ENCODE results near the gene ZBTB20.

Gene ZBTB20

GRCh38 chr3:114609973-114610630, 537.0 kb downstream of the ZBTB20 start:
- no peak for DNase-seq

GRCh38 chr3:114608293-114608692, 538.8 kb downstream of the ZBTB20 start:
- DNase-seq: no peak

- no peak for DNase-seq
Measured at GRCh38 chr3:114606336-114606735, 540.8 kb downstream of the ZBTB20 start.

- no peak for DNase-seq
Measured at GRCh38 chr3:114600571-114600970, 546.5 kb downstream of the ZBTB20 start.

GRCh38 chr3:114597871-114598270, 549.2 kb downstream of the ZBTB20 start:
- DNase-seq: no peak

- DNase-seq: no peak
Measured at GRCh38 chr3:114597012-114597411, 550.1 kb downstream of the ZBTB20 start.

GRCh38 chr3:114596147-114596546, 550.9 kb downstream of the ZBTB20 start:
- no peak for DNase-seq

- DNase-seq: no peak
Measured at GRCh38 chr3:114595522-114596028, 551.5 kb downstream of the ZBTB20 start.

- no peak for DNase-seq
Measured at GRCh38 chr3:114590309-114591047, 556.6 kb downstream of the ZBTB20 start.

GRCh38 chr3:114587986-114588385, 559.1 kb downstream of the ZBTB20 start:
- no peak for DNase-seq

- DNase-seq: no peak
Measured at GRCh38 chr3:114586119-114586518, 561.0 kb downstream of the ZBTB20 start.

- DNase-seq: no peak
Measured at GRCh38 chr3:114585687-114586086, 561.4 kb downstream of the ZBTB20 start.

GRCh38 chr3:114584734-114585371, 562.2 kb downstream of the ZBTB20 start:
- no peak for DNase-seq

GRCh38 chr3:114582929-114583328, 564.2 kb downstream of the ZBTB20 start:
- peak; percentile 32 for DNase-seq

- DNase-seq: no peak
Measured at GRCh38 chr3:114572364-114573062, 574.6 kb downstream of the ZBTB20 start.

GRCh38 chr3:114571363-114571762, 575.7 kb downstream of the ZBTB20 start:
- DNase-seq: no peak

GRCh38 chr3:114569186-114569585, 577.9 kb downstream of the ZBTB20 start:
- DNase-seq: no peak

GRCh38 chr3:114567771-114568170, 579.3 kb downstream of the ZBTB20 start:
- DNase-seq: no peak

- no peak for DNase-seq
Measured at GRCh38 chr3:114566767-114567166, 580.3 kb downstream of the ZBTB20 start.

- no peak for DNase-seq
Measured at GRCh38 chr3:114566162-114566755, 580.8 kb downstream of the ZBTB20 start.

GRCh38 chr3:114565216-114565615, 581.9 kb downstream of the ZBTB20 start:
- DNase-seq: no peak

- DNase-seq: no peak
Measured at GRCh38 chr3:114563720-114564119, 583.4 kb downstream of the ZBTB20 start.

- no peak for DNase-seq
Measured at GRCh38 chr3:114562557-114562956, 584.5 kb downstream of the ZBTB20 start.

All from activated CD4-positive, alpha-beta T cell treated with anti-CD3 and anti-CD28 coated beads for 48 hours (primary cell).